Measurements from ENCODE around the gene PRKRA.

- TF ChIP-seq, protein P1, sequence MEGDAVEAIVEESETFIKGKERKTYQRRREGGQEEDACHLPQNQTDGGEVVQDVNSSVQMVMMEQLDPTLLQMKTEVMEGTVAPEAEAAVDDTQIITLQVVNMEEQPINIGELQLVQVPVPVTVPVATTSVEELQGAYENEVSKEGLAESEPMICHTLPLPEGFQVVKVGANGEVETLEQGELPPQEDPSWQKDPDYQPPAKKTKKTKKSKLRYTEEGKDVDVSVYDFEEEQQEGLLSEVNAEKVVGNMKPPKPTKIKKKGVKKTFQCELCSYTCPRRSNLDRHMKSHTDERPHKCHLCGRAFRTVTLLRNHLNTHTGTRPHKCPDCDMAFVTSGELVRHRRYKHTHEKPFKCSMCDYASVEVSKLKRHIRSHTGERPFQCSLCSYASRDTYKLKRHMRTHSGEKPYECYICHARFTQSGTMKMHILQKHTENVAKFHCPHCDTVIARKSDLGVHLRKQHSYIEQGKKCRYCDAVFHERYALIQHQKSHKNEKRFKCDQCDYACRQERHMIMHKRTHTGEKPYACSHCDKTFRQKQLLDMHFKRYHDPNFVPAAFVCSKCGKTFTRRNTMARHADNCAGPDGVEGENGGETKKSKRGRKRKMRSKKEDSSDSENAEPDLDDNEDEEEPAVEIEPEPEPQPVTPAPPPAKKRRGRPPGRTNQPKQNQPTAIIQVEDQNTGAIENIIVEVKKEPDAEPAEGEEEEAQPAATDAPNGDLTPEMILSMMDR (IDR thresholded peaks at IDR 0.05): no peak
- TF ChIP-seq POLR2A (IDR thresholded peaks at IDR 0.05): no peak
Measured at GRCh38 chr2:178404368-178404767, 46.6 kb downstream of the PRKRA start.
